Measurements from ENCODE around the gene MMP1.
"Not testable (repeated sequence)": the region's sequence is repeated elsewhere in the genome, so short reads cannot be mapped to it uniquely, and the experiment has no call there.

Gene MMP1

DNA sequence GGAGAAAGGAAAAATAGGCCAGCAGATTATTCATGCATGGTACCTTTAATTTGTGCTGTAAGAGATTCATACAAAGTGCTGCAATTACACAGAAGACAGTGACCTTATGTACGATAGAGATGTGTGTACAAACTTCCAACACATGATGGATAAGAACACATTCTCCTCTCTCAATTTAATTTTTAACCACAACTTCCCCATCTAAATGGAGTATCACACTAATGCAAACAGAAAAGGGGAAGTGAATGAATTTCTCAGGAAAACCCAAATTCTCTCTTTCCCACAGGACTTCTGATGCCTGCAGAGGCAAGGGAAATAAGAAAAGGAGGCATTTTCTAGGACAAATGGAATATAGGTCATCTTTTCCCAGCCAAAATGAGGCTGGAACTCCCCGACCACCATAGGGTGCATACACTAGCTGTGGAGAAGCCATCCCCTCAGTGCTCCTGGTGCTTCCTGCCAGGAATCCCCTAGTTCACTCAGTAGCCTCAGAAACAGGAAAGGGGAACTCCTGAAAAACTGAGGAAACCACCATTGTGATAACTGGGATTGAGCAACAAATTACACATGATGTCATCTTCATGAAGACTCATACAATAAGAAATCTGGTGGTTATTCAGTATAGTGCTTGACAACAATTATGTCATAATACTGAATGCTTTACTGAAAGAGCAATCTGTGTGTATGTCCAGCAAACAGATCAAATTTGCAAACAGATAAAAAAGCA lies 40.0 kb downstream of the MMP1 start:
- DNase-seq (ENCODE audit: low read depth): peak; percentile 38
- Histone ChIP-seq H3K27me3 (replicated peaks; ENCODE audit: control insufficient read depth, insufficient read depth, low read length) (peaks cover 4% of the 10 kb centered on the region), H3K9me3 (ENCODE audit: control insufficient read depth, low read length) (no peaks in the 10 kb centered on the region), H3K9ac (ENCODE audit: low read length) (no peak overlapping the region), H3K4me3 (ENCODE audit: low read length) (no peak overlapping the region), H3K4me1 (ENCODE audit: control insufficient read depth, insufficient read depth, low read length) (peaks cover 11% of the 10 kb centered on the region), H3K36me3 (ENCODE audit: control insufficient read depth, insufficient read depth, low read length, severe bottlenecking) (no peaks in the 10 kb centered on the region)

DNA sequence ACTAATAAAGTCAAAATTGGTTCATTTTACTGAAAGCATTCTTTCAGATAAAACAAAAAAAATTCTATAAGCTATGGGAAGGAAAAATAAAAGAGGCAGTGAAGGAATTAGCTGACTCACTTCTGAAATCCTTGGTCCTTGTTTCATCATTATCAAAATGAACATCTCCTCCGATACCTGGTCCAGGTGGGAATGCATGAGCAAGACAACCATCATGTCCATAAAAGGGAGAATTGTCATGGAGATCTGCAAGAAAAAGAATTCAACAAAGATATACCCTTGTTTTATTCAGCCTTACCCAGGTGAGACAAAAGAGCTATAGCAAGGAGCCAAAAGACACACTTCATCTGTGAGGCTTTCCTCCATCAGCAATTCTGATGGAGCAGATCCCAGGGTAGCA lies 44.7 kb downstream of the MMP1 start:
- H3K36me3 ChIP-seq (ENCODE audit: control insufficient read depth, insufficient read depth, low read length, severe bottlenecking): no peaks in the 10 kb centered on the region
- H3K9ac ChIP-seq (ENCODE audit: low read length): no peak overlapping the region
- no peak for DNase-seq (ENCODE audit: low read depth)
- H3K27me3 ChIP-seq (replicated peaks; ENCODE audit: control insufficient read depth, insufficient read depth, low read length): peaks cover 12% of the 10 kb centered on the region
- no peak overlapping the region for H3K4me3 ChIP-seq (ENCODE audit: low read length)
- H3K9me3 ChIP-seq (ENCODE audit: control insufficient read depth, low read length): peaks cover 5% of the 10 kb centered on the region
- no peaks in the 10 kb centered on the region for H3K4me1 ChIP-seq (ENCODE audit: control insufficient read depth, insufficient read depth, low read length)

DNA sequence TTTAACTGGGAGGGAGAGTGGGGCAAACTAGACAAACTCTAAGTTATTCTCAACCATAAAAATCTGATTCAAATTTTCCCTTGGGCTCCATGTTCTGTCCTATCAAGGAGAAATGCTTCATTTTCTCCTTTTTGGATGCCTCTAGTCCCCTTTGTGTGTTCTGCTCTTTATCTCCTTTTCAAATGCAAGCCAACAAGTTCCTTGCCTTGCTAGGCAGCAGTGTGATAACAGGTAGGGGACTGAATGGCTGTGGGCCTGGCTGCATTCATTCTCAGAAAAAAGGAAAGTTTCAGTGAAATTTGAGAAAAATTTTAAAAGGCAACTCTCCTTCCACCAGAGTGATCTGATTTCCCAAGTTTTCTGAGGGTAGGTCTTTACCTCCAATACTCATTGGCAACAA lies 46.3 kb downstream of the MMP1 start:
- Histone ChIP-seq H3K9ac (ENCODE audit: low read length) (no peak overlapping the region), H3K4me3 (ENCODE audit: low read length) (no peak overlapping the region), H3K9me3 (ENCODE audit: control insufficient read depth, low read length) (peaks cover 15% of the 10 kb centered on the region), H3K36me3 (ENCODE audit: control insufficient read depth, insufficient read depth, low read length, severe bottlenecking) (no peaks in the 10 kb centered on the region), H3K27me3 (replicated peaks; ENCODE audit: control insufficient read depth, insufficient read depth, low read length) (peaks cover 12% of the 10 kb centered on the region), H3K4me1 (ENCODE audit: control insufficient read depth, insufficient read depth, low read length) (no peaks in the 10 kb centered on the region)
- DNase-seq (ENCODE audit: low read depth): no peak

GRCh38 chr11:102749101-102749722 lies 48.7 kb downstream of the MMP1 start:
- Histone ChIP-seq H3K4me3 (ENCODE audit: low read length) (no peak overlapping the region), H3K36me3 (ENCODE audit: control insufficient read depth, insufficient read depth, low read length, severe bottlenecking) (no peaks in the 10 kb centered on the region), H3K9me3 (ENCODE audit: control insufficient read depth, low read length) (peaks cover 15% of the 10 kb centered on the region), H3K9ac (ENCODE audit: low read length) (no peak overlapping the region), H3K27me3 (replicated peaks; ENCODE audit: control insufficient read depth, insufficient read depth, low read length) (peaks cover 12% of the 10 kb centered on the region), H3K4me1 (ENCODE audit: control insufficient read depth, insufficient read depth, low read length) (no peaks in the 10 kb centered on the region)
- no peak for DNase-seq (ENCODE audit: low read depth)

GRCh38 chr11:102746746-102747578 lies 51.0 kb downstream of the MMP1 start:
- not testable (repeated sequence) for H3K27me3 ChIP-seq (replicated peaks; ENCODE audit: control insufficient read depth, insufficient read depth, low read length); H3K36me3 ChIP-seq (ENCODE audit: control insufficient read depth, insufficient read depth, low read length, severe bottlenecking); H3K4me1 ChIP-seq (ENCODE audit: control insufficient read depth, insufficient read depth, low read length); DNase-seq (ENCODE audit: low read depth); H3K9ac ChIP-seq (ENCODE audit: low read length); H3K4me3 ChIP-seq (ENCODE audit: low read length)
- peaks cover 15% of the 10 kb centered on the region for H3K9me3 ChIP-seq (ENCODE audit: control insufficient read depth, low read length)

Measured in adipocyte (in vitro differentiated cells).